ENCODE results near the gene TENT5C. TPM values are rescaled to one million over a fixed set of nuclear protein-coding genes. Genes with fewer than 3 reads are reported as not detected.

TENT5C gene
- total RNA-seq, 4 donors from 2014 or later: 0.60 to 2.5 (median 1.2) TPM

GRCh38 chr1:117664314-117664713, 58.5 kb downstream of the TENT5C start:
- H3K4me3 ChIP-seq: no peak overlapping the region
- TF ChIP-seq CTCF (IDR thresholded peaks at IDR 0.05) (no peak), EP300 (IDR thresholded peaks at IDR 0.05) (no peak), POLR2A (IDR thresholded peaks at IDR 0.05) (no peak)
- peak overlapping the region in 1 of 4 donors; percentile 70 for H3K27ac ChIP-seq
- H3K9me3 ChIP-seq: no peaks in the 10 kb centered on the region
- WGBS, 2 donors: 85 to 92% methylated on average over 6 of the region's 6 CpGs
- H3K36me3 ChIP-seq: no peaks in the 10 kb centered on the region
- no peak for DNase-seq (ENCODE audit: low spot score in 2 of 2)
- peaks cover 0 to 5% (median 0%) of the 10 kb centered on the region in 4 donors for H3K4me1 ChIP-seq
- H3K27me3 ChIP-seq: no peaks in the 10 kb centered on the region

GRCh38 chr1:117665556-117666270, 59.9 kb downstream of the TENT5C start:
- 84 to 90% methylated on average over 5 of the region's 5 CpGs for WGBS, 2 donors
- Histone ChIP-seq H3K36me3 (no peaks in the 10 kb centered on the region), H3K27ac (no peak overlapping the region), H3K27me3 (no peaks in the 10 kb centered on the region), H3K9me3 (no peaks in the 10 kb centered on the region), H3K4me1 (no peaks in the 10 kb centered on the region), H3K4me3 (no peak overlapping the region)
- no peak for TF ChIP-seq EP300 (IDR thresholded peaks at IDR 0.05)
- TF ChIP-seq CTCF (IDR thresholded peaks at IDR 0.05): no peak
- no peak for DNase-seq (ENCODE audit: low spot score in 2 of 2)

GRCh38 chr1:117669572-117669971, 63.7 kb downstream of the TENT5C start:
- TF ChIP-seq CTCF (IDR thresholded peaks at IDR 0.05): no peak
- no peak for TF ChIP-seq EP300 (IDR thresholded peaks at IDR 0.05)
- no peak for TF ChIP-seq POLR2A (IDR thresholded peaks at IDR 0.05)
- no peak overlapping the region for H3K4me3 ChIP-seq
- no peaks in the 10 kb centered on the region for H3K27me3 ChIP-seq
- H3K36me3 ChIP-seq: no peaks in the 10 kb centered on the region
- 83 to 87% methylated on average over 6 to 7 of the region's 7 CpGs for WGBS, 2 donors
- peaks cover 0 to 9% (median 0%) of the 10 kb centered on the region in 4 donors for H3K4me1 ChIP-seq
- no peaks in the 10 kb centered on the region for H3K9me3 ChIP-seq
- no peak for DNase-seq (ENCODE audit: low spot score in 2 of 2)
- H3K27ac ChIP-seq: no peak overlapping the region

GRCh38 chr1:117670976-117671780, 65.3 kb downstream of the TENT5C start:
- Histone ChIP-seq H3K4me1 (peaks cover 0 to 9% (median 0%) of the 10 kb centered on the region in 4 donors), H3K27me3 (no peaks in the 10 kb centered on the region), H3K27ac (no peak overlapping the region), H3K4me3 (no peak overlapping the region), H3K9me3 (no peaks in the 10 kb centered on the region), H3K36me3 (no peaks in the 10 kb centered on the region)
- WGBS, 2 donors: 88 to 90% methylated on average over 15 of the region's 15 CpGs
- TF ChIP-seq CTCF (IDR thresholded peaks at IDR 0.05) (no peak), POLR2A (IDR thresholded peaks at IDR 0.05) (no peak), EP300 (IDR thresholded peaks at IDR 0.05) (no peak)
- DNase-seq (ENCODE audit: low spot score in 2 of 2): no peak

Data from tibial nerve (tissue), 4 donors.